KMS-11 (cell line): ENCODE results near the gene LHX4.

Experiments used
- H2AFZ ChIP-seq: fragments of 200-600 bp; sonication (generic); 2 replicates; pipeline ENCODE4 v1.6.1; 2016; ENCODE audit warnings: antibody characterized with exemption, mixed run types, low read depth
- H3K27ac ChIP-seq: fragments of 200-600 bp; sonication (generic); 2 replicates; pipeline ENCODE4 v1.6.1; 2016; ENCODE audit warnings: mild to moderate bottlenecking, mixed run types
- H3K27me3 ChIP-seq: fragments of 200-600 bp; sonication (generic); 2 replicates; pipeline ENCODE4 v1.6.1; 2017; ENCODE audit warnings: mild to moderate bottlenecking, low read depth, mixed run types, moderate library complexity; ENCODE audit not compliant: insufficient read depth
- H3K36me3 ChIP-seq: fragments of 200-600 bp; sonication (generic); 2 replicates; pipeline ENCODE4 v1.6.1; 2017; ENCODE audit warnings: mild to moderate bottlenecking, mixed run types; ENCODE audit not compliant: insufficient read depth
- H3K4me1 ChIP-seq: fragments of 200-600 bp; sonication (generic); 2 replicates; pipeline ENCODE4 v1.6.1; 2016; ENCODE audit warnings: mild to moderate bottlenecking, low read depth, mixed run types; ENCODE audit not compliant: poor library complexity, severe bottlenecking
- H3K4me2 ChIP-seq: fragments of 200-600 bp; sonication (generic); 2 replicates; pipeline ENCODE4 v1.7.0; 2016; ENCODE audit warnings: mild to moderate bottlenecking, mixed run types
- H3K4me3 ChIP-seq: fragments of 200-600 bp; sonication (generic); IDR thresholded peaks from 2 replicates; pipeline ENCODE4 v1.6.1; 2017; ENCODE audit warnings: low read depth, low read length, mixed read lengths; ENCODE audit not compliant: insufficient read depth
- H3K79me2 ChIP-seq: fragments of 200-600 bp; sonication (generic); 2 replicates; pipeline ENCODE4 v1.6.1; 2016; ENCODE audit warnings: low read depth, mixed run types; ENCODE audit not compliant: insufficient read depth
- H3K9ac ChIP-seq: fragments of 200-600 bp; sonication (generic); 2 replicates; pipeline ENCODE4 v1.6.1; 2016; ENCODE audit warnings: mild to moderate bottlenecking, mixed run types
- H4K20me1 ChIP-seq: fragments of 200-600 bp; sonication (generic); 2 replicates; pipeline ENCODE4 v1.6.1; 2016; ENCODE audit warnings: mild to moderate bottlenecking, mixed run types; ENCODE audit not compliant: insufficient read depth
- CTCF ChIP-seq: fragments of 200-600 bp; sonication (generic); conservative IDR thresholded peaks from 2 replicates; pipeline ENCODE4 v1.6.1; 2017; ENCODE audit warnings: low read depth, mild to moderate bottlenecking, antibody characterized with exemption, low read length, moderate library complexity, mixed read lengths

The LHX4 gene

GRCh38 chr1:180258935-180259334 lies 28.9 kb downstream of the LHX4 start:
- H3K79me2 ChIP-seq: no peaks in the 10 kb centered on the region
- H3K4me1 ChIP-seq: no peaks in the 10 kb centered on the region
- H3K27ac ChIP-seq: no peak overlapping the region
- no peaks in the 10 kb centered on the region for H3K36me3 ChIP-seq
- no peak overlapping the region for H3K4me3 ChIP-seq
- H3K9ac ChIP-seq: no peak overlapping the region
- H3K27me3 ChIP-seq: no peaks in the 10 kb centered on the region
- H2AFZ ChIP-seq: no peak overlapping the region
- TF ChIP-seq CTCF: no peak
- no peak overlapping the region for H3K4me2 ChIP-seq
- no peaks in the 10 kb centered on the region for H4K20me1 ChIP-seq

DNA sequence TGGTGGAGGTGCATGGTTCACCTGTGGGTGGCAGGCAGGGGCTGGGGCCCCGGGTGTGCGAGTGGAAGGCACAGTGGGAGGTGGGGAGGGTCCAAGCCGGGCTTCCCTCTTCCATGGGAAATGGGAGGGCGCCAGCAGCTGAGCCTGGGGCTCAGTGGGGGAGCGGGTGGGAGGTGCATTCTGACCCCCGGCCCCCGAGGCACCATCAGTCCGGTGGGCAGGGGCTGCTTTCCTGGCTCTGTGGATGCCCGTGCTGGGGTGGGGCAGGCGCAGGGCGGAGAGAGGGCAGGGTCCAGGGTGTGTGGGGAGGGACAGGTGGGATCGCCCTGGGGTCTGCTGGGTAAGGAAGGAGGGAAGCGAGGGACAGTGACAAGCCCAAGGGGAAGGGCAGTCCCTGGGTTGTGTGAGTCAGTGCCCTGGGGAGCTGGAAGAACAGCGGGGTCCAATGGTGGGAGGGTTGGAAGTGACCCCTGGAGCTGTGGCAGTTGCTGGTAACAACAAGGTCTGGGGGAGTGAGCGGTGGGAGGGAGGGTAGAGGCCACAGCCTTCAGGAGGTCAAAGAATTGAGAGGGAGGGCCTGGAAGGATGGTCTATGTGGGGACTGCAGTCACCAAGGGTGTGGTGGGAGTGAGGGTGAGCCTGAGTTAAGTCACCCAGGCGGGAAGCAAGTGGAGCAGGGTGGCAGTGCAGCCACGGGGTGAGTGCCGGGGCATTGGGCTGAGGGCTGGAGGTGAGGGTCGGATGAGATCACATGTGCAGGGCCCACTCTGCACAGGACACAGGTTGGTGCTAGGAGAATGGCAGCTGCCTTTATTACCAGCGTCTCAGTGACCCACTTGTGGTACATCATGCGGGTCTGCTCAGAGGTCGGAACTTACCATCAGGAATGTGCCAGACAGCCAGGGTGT lies 29.6 kb downstream of the LHX4 start:
- H3K4me2 ChIP-seq: no peak overlapping the region
- H3K27me3 ChIP-seq: no peaks in the 10 kb centered on the region
- H2AFZ ChIP-seq: no peak overlapping the region
- no peaks in the 10 kb centered on the region for H3K79me2 ChIP-seq
- no peak for TF ChIP-seq CTCF
- no peaks in the 10 kb centered on the region for H4K20me1 ChIP-seq
- H3K4me1 ChIP-seq: no peaks in the 10 kb centered on the region
- H3K9ac ChIP-seq: no peak overlapping the region
- H3K4me3 ChIP-seq: no peak overlapping the region
- no peak overlapping the region for H3K27ac ChIP-seq
- H3K36me3 ChIP-seq: no peaks in the 10 kb centered on the region

DNA sequence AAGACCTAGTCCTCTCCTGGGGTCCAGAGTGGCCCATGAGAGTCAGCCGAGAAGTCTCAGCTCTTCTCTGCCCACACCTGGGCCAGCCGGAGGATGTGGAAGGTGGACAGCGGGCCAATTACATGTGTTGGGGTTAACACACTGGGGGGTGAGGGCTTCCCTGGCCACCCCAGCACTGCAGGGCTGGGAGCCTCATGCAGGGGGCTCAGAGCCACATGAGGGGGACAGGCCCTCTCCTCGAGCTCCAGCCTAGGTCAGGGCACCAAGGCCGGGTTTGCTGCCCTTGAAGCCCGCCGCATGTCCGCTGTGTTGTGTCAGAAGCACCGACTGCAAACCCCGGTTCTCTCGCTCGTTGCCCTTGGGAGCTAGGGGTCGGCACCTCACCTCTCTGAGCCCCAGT lies 30.5 kb downstream of the LHX4 start:
- Histone ChIP-seq H3K27me3 (no peaks in the 10 kb centered on the region), H3K9ac (no peak overlapping the region), H3K4me1 (no peaks in the 10 kb centered on the region), H3K27ac (no peak overlapping the region), H3K4me3 (no peak overlapping the region), H2AFZ (no peak overlapping the region), H3K4me2 (no peak overlapping the region), H3K79me2 (no peaks in the 10 kb centered on the region), H4K20me1 (no peaks in the 10 kb centered on the region), H3K36me3 (no peaks in the 10 kb centered on the region)
- TF ChIP-seq CTCF: no peak

DNA sequence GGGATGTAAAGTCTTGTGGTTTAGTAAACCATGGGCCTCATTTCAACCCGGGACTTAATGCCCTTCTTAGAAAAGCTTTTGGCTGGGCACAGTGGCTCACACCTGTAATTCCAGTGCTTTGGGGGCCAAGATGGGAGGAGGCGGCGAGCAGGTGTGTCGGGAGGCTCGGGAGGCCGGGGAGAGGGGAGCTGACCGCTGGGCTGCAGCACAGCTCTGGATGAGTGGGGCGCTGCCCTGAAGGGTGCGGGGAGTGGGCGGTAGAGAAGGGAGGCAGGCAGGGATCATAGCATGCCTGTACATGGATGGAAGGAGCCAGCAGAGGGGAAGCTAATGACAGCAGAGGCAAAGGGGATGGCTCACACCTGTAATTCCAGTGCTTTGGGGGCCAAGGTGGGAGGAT lies 31.0 kb downstream of the LHX4 start:
- H3K36me3 ChIP-seq: no peaks in the 10 kb centered on the region
- no peak overlapping the region for H3K9ac ChIP-seq
- H3K4me1 ChIP-seq: no peaks in the 10 kb centered on the region
- H3K27me3 ChIP-seq: no peaks in the 10 kb centered on the region
- no peak overlapping the region for H3K4me2 ChIP-seq
- no peak overlapping the region for H3K4me3 ChIP-seq
- no peak overlapping the region for H3K27ac ChIP-seq
- H3K79me2 ChIP-seq: no peaks in the 10 kb centered on the region
- H2AFZ ChIP-seq: no peak overlapping the region
- no peak for TF ChIP-seq CTCF
- H4K20me1 ChIP-seq: no peaks in the 10 kb centered on the region
